ENCODE data around the gene DYNC2H1.
A peak's percentile ranks its signal among the peaks of the same experiment; 100 is the strongest.

Gene DYNC2H1

GRCh38 chr11:103396237-103396636 lies 287.0 kb downstream of the DYNC2H1 start:
- Histone ChIP-seq H2AFZ (ENCODE audit: low read length, unreplicated experiment) (no peak overlapping the region), H3K4me3 (ENCODE audit: low read depth, low read length) (no peak overlapping the region), H3K36me3 (ENCODE audit: insufficient read depth, low read length) (peaks cover 18% of the 10 kb centered on the region), H3K27me3 (ENCODE audit: insufficient read depth, low read length) (no peaks in the 10 kb centered on the region), H3K4me1 (ENCODE audit: control insufficient read depth, insufficient read depth, low read length, unreplicated experiment) (peaks cover 19% of the 10 kb centered on the region), H3K79me2 (ENCODE audit: control insufficient read depth, insufficient read depth, low read length, unreplicated experiment) (no peaks in the 10 kb centered on the region), H3K27ac (ENCODE audit: low read depth, low read length) (peak overlapping the region; percentile 16; the same call in 1 of the 2 replicates)

GRCh38 chr11:103397369-103397768 lies 288.1 kb downstream of the DYNC2H1 start:
- Histone ChIP-seq H2AFZ (ENCODE audit: low read length, unreplicated experiment) (no peak overlapping the region), H3K4me1 (ENCODE audit: control insufficient read depth, insufficient read depth, low read length, unreplicated experiment) (peaks cover 19% of the 10 kb centered on the region), H3K79me2 (ENCODE audit: control insufficient read depth, insufficient read depth, low read length, unreplicated experiment) (no peaks in the 10 kb centered on the region), H3K4me3 (ENCODE audit: low read depth, low read length) (no peak overlapping the region), H3K27ac (ENCODE audit: low read depth, low read length) (no peak overlapping the region), H3K36me3 (ENCODE audit: insufficient read depth, low read length) (peaks cover 21% of the 10 kb centered on the region), H3K27me3 (ENCODE audit: insufficient read depth, low read length) (no peaks in the 10 kb centered on the region)

GRCh38 chr11:103398829-103399228 lies 289.6 kb downstream of the DYNC2H1 start:
- Histone ChIP-seq H3K79me2 (ENCODE audit: control insufficient read depth, insufficient read depth, low read length, unreplicated experiment) (no peaks in the 10 kb centered on the region), H3K36me3 (ENCODE audit: insufficient read depth, low read length) (peaks cover 21% of the 10 kb centered on the region), H3K27me3 (ENCODE audit: insufficient read depth, low read length) (no peaks in the 10 kb centered on the region), H3K4me1 (ENCODE audit: control insufficient read depth, insufficient read depth, low read length, unreplicated experiment) (peaks cover 19% of the 10 kb centered on the region), H3K4me3 (ENCODE audit: low read depth, low read length) (no peak overlapping the region), H3K27ac (ENCODE audit: low read depth, low read length) (no peak overlapping the region), H2AFZ (ENCODE audit: low read length, unreplicated experiment) (no peak overlapping the region)

- Histone ChIP-seq H3K36me3 (ENCODE audit: insufficient read depth, low read length) (peaks cover 2% of the 10 kb centered on the region; the same call in 1 of the 2 replicates), H3K4me3 (ENCODE audit: low read depth, low read length) (no peak overlapping the region), H3K27ac (ENCODE audit: low read depth, low read length) (no peak overlapping the region), H3K79me2 (ENCODE audit: control insufficient read depth, insufficient read depth, low read length, unreplicated experiment) (no peaks in the 10 kb centered on the region), H3K27me3 (ENCODE audit: insufficient read depth, low read length) (no peaks in the 10 kb centered on the region), H2AFZ (ENCODE audit: low read length, unreplicated experiment) (no peak overlapping the region), H3K4me1 (ENCODE audit: control insufficient read depth, insufficient read depth, low read length, unreplicated experiment) (no peaks in the 10 kb centered on the region)
These were observed 297.1 kb downstream of the DYNC2H1 start for GRCh38 chr11:103406357-103406756.

GRCh38 chr11:103407641-103408040 lies 298.4 kb downstream of the DYNC2H1 start:
- H3K4me1 ChIP-seq (ENCODE audit: control insufficient read depth, insufficient read depth, low read length, unreplicated experiment) = no peaks in the 10 kb centered on the region
- H3K79me2 ChIP-seq (ENCODE audit: control insufficient read depth, insufficient read depth, low read length, unreplicated experiment) = no peaks in the 10 kb centered on the region
- H3K36me3 ChIP-seq (ENCODE audit: insufficient read depth, low read length) = no peaks in the 10 kb centered on the region
- no peak overlapping the region for H2AFZ ChIP-seq (ENCODE audit: low read length, unreplicated experiment)
- H3K4me3 ChIP-seq (ENCODE audit: low read depth, low read length) = no peak overlapping the region
- no peaks in the 10 kb centered on the region for H3K27me3 ChIP-seq (ENCODE audit: insufficient read depth, low read length)
- no peak overlapping the region for H3K27ac ChIP-seq (ENCODE audit: low read depth, low read length)

- Histone ChIP-seq H3K4me3 (ENCODE audit: low read depth, low read length) (peak overlapping the region; percentile 70), H3K36me3 (ENCODE audit: insufficient read depth, low read length) (no peaks in the 10 kb centered on the region), H3K4me1 (ENCODE audit: control insufficient read depth, insufficient read depth, low read length, unreplicated experiment) (peaks cover 8% of the 10 kb centered on the region), H2AFZ (ENCODE audit: low read length, unreplicated experiment) (peak overlapping the region; percentile 71), H3K79me2 (ENCODE audit: control insufficient read depth, insufficient read depth, low read length, unreplicated experiment) (no peaks in the 10 kb centered on the region), H3K27ac (ENCODE audit: low read depth, low read length) (no peak overlapping the region), H3K27me3 (ENCODE audit: insufficient read depth, low read length) (no peaks in the 10 kb centered on the region)
These were observed 304.2 kb downstream of the DYNC2H1 start for GRCh38 chr11:103413266-103413888.

- H3K27me3 ChIP-seq (ENCODE audit: insufficient read depth, low read length) = no peaks in the 10 kb centered on the region
- no peaks in the 10 kb centered on the region for H3K36me3 ChIP-seq (ENCODE audit: insufficient read depth, low read length)
- H3K27ac ChIP-seq (ENCODE audit: low read depth, low read length) = no peak overlapping the region
- H2AFZ ChIP-seq (ENCODE audit: low read length, unreplicated experiment) = no peak overlapping the region
- peaks cover 5% of the 10 kb centered on the region for H3K4me1 ChIP-seq (ENCODE audit: control insufficient read depth, insufficient read depth, low read length, unreplicated experiment)
- H3K79me2 ChIP-seq (ENCODE audit: control insufficient read depth, insufficient read depth, low read length, unreplicated experiment) = no peaks in the 10 kb centered on the region
- H3K4me3 ChIP-seq (ENCODE audit: low read depth, low read length) = no peak overlapping the region
These were observed 308.8 kb downstream of the DYNC2H1 start for GRCh38 chr11:103418014-103418413.

- H3K4me1 ChIP-seq (ENCODE audit: control insufficient read depth, insufficient read depth, low read length, unreplicated experiment) = no peaks in the 10 kb centered on the region
- no peaks in the 10 kb centered on the region for H3K36me3 ChIP-seq (ENCODE audit: insufficient read depth, low read length)
- no peaks in the 10 kb centered on the region for H3K79me2 ChIP-seq (ENCODE audit: control insufficient read depth, insufficient read depth, low read length, unreplicated experiment)
- no peak overlapping the region for H2AFZ ChIP-seq (ENCODE audit: low read length, unreplicated experiment)
- no peaks in the 10 kb centered on the region for H3K27me3 ChIP-seq (ENCODE audit: insufficient read depth, low read length)
- H3K27ac ChIP-seq (ENCODE audit: low read depth, low read length) = no peak overlapping the region
- no peak overlapping the region for H3K4me3 ChIP-seq (ENCODE audit: low read depth, low read length)
These were observed 311.4 kb downstream of the DYNC2H1 start for GRCh38 chr11:103420593-103420992.

- Histone ChIP-seq H3K4me1 (ENCODE audit: control insufficient read depth, insufficient read depth, low read length, unreplicated experiment) (peaks cover 4% of the 10 kb centered on the region), H3K27me3 (ENCODE audit: insufficient read depth, low read length) (no peaks in the 10 kb centered on the region), H3K79me2 (ENCODE audit: control insufficient read depth, insufficient read depth, low read length, unreplicated experiment) (no peaks in the 10 kb centered on the region), H2AFZ (ENCODE audit: low read length, unreplicated experiment) (no peak overlapping the region), H3K36me3 (ENCODE audit: insufficient read depth, low read length) (no peaks in the 10 kb centered on the region), H3K4me3 (ENCODE audit: low read depth, low read length) (no peak overlapping the region), H3K27ac (ENCODE audit: low read depth, low read length) (no peak overlapping the region)
These were observed 324.3 kb downstream of the DYNC2H1 start for GRCh38 chr11:103433386-103434072.

- Histone ChIP-seq H3K79me2 (ENCODE audit: control insufficient read depth, insufficient read depth, low read length, unreplicated experiment) (no peaks in the 10 kb centered on the region), H3K36me3 (ENCODE audit: insufficient read depth, low read length) (no peaks in the 10 kb centered on the region), H2AFZ (ENCODE audit: low read length, unreplicated experiment) (no peak overlapping the region), H3K27me3 (ENCODE audit: insufficient read depth, low read length) (no peaks in the 10 kb centered on the region), H3K4me1 (ENCODE audit: control insufficient read depth, insufficient read depth, low read length, unreplicated experiment) (peaks cover 4% of the 10 kb centered on the region), H3K4me3 (ENCODE audit: low read depth, low read length) (no peak overlapping the region), H3K27ac (ENCODE audit: low read depth, low read length) (no peak overlapping the region)
These were observed 324.8 kb downstream of the DYNC2H1 start for GRCh38 chr11:103434073-103434411.

- Histone ChIP-seq H2AFZ (ENCODE audit: low read length, unreplicated experiment) (no peak overlapping the region), H3K27ac (ENCODE audit: low read depth, low read length) (no peak overlapping the region), H3K27me3 (ENCODE audit: insufficient read depth, low read length) (no peaks in the 10 kb centered on the region), H3K4me3 (ENCODE audit: low read depth, low read length) (no peak overlapping the region), H3K36me3 (ENCODE audit: insufficient read depth, low read length) (no peaks in the 10 kb centered on the region), H3K4me1 (ENCODE audit: control insufficient read depth, insufficient read depth, low read length, unreplicated experiment) (peaks cover 4% of the 10 kb centered on the region), H3K79me2 (ENCODE audit: control insufficient read depth, insufficient read depth, low read length, unreplicated experiment) (no peaks in the 10 kb centered on the region)
These were observed 327.0 kb downstream of the DYNC2H1 start for GRCh38 chr11:103436131-103436770.
